Measurements from ENCODE around the gene ZNF142. TPM values are rescaled to one million over a fixed set of nuclear protein-coding genes. Genes with fewer than 3 reads are reported as not detected.

The ZNF142 gene
- polyA plus RNA-seq, 3 donors from 2014 or later, result 2.8 to 18.2 TPM; not detected in 1

- Mint-ChIP-seq H3K27me3 (ENCODE audit: low read depth in 3 of 3) (peaks cover 0 to 4% (median 0%) of the 10 kb centered on the region in 3 donors), H3K4me3 (peak overlapping the region; percentile 96 to 100 (median 97)), H3K4me1 (peaks cover 23 to 31% of the 10 kb centered on the region in 2 donors), H3K36me3 (peaks cover 4 to 18% (median 7%) of the 10 kb centered on the region in 3 donors), H3K9me3 (no peaks in the 10 kb centered on the region), H3K27ac (peak overlapping the region; percentile 96 to 97 (median 97))
- no peak for DNase-seq
Measured at GRCh38 chr2:218671097-218671653, 11.8 kb upstream of the ZNF142 start.

GRCh38 chr2:218664653-218665052 lies 5.2 kb upstream of the ZNF142 start:
- H3K4me3 Mint-ChIP-seq, result no peak overlapping the region
- no peaks in the 10 kb centered on the region for H3K9me3 Mint-ChIP-seq
- DNase-seq, result no peak
- H3K4me1 Mint-ChIP-seq, result peaks cover 8 to 17% of the 10 kb centered on the region in 2 donors
- H3K36me3 Mint-ChIP-seq, result peaks cover 16 to 39% (median 19%) of the 10 kb centered on the region in 3 donors
- peaks cover 0 to 1% (median 0%) of the 10 kb centered on the region in 3 donors for H3K27me3 Mint-ChIP-seq (ENCODE audit: low read depth in 3 of 3)
- no peak overlapping the region for H3K27ac Mint-ChIP-seq

GRCh38 chr2:218663901-218664300 lies 4.5 kb upstream of the ZNF142 start:
- H3K27ac Mint-ChIP-seq, result no peak overlapping the region
- peaks cover 15 to 18% of the 10 kb centered on the region in 2 donors for H3K4me1 Mint-ChIP-seq
- peaks cover 16 to 39% (median 19%) of the 10 kb centered on the region in 3 donors for H3K36me3 Mint-ChIP-seq
- DNase-seq, result no peak
- H3K27me3 Mint-ChIP-seq (ENCODE audit: low read depth in 3 of 3), result peaks cover 0 to 3% (median 0%) of the 10 kb centered on the region in 3 donors
- H3K4me3 Mint-ChIP-seq, result no peak overlapping the region
- no peaks in the 10 kb centered on the region for H3K9me3 Mint-ChIP-seq

GRCh38 chr2:218662827-218663226 lies 3.4 kb upstream of the ZNF142 start:
- H3K4me3 Mint-ChIP-seq, result no peak overlapping the region
- no peak overlapping the region for H3K27ac Mint-ChIP-seq
- DNase-seq, result no peak
- peaks cover 0 to 2% (median 1%) of the 10 kb centered on the region in 3 donors for H3K27me3 Mint-ChIP-seq (ENCODE audit: low read depth in 3 of 3)
- H3K9me3 Mint-ChIP-seq, result no peaks in the 10 kb centered on the region
- H3K4me1 Mint-ChIP-seq, result peaks cover 25 to 29% of the 10 kb centered on the region in 2 donors
- H3K36me3 Mint-ChIP-seq, result peaks cover 16 to 34% (median 19%) of the 10 kb centered on the region in 3 donors

GRCh38 chr2:218662377-218662776 lies 3.0 kb upstream of the ZNF142 start:
- Mint-ChIP-seq H3K27ac (peak overlapping the region in 1 of 6 donors; percentile 66), H3K36me3 (peaks cover 16 to 35% (median 22%) of the 10 kb centered on the region in 3 donors), H3K27me3 (ENCODE audit: low read depth in 3 of 3) (peaks cover 0 to 2% (median 1%) of the 10 kb centered on the region in 3 donors), H3K4me1 (peaks cover 28 to 34% of the 10 kb centered on the region in 2 donors), H3K4me3 (no peak overlapping the region), H3K9me3 (no peaks in the 10 kb centered on the region)
- DNase-seq, result no peak

- peaks cover 14 to 34% (median 16%) of the 10 kb centered on the region in 3 donors for H3K36me3 Mint-ChIP-seq
- H3K9me3 Mint-ChIP-seq, result no peaks in the 10 kb centered on the region
- peaks cover 28 to 35% of the 10 kb centered on the region in 2 donors for H3K4me1 Mint-ChIP-seq
- peaks cover 0 to 2% (median 1%) of the 10 kb centered on the region in 3 donors for H3K27me3 Mint-ChIP-seq (ENCODE audit: low read depth in 3 of 3)
- peak overlapping the region; percentile 93 to 100 (median 97) for H3K4me3 Mint-ChIP-seq
- H3K27ac Mint-ChIP-seq, result peak overlapping the region; percentile 88 to 94 (median 90)
- DNase-seq, result no peak
Measured at GRCh38 chr2:218659988-218660358, 550 bp upstream of the ZNF142 start.

GRCh38 chr2:218658671-218659257 lies 659 bp downstream of the ZNF142 start:
- peaks cover 0 to 2% (median 1%) of the 10 kb centered on the region in 3 donors for H3K27me3 Mint-ChIP-seq (ENCODE audit: low read depth in 3 of 3)
- peak overlapping the region; percentile 88 to 94 (median 90) for H3K27ac Mint-ChIP-seq
- peaks cover 28 to 35% of the 10 kb centered on the region in 2 donors for H3K4me1 Mint-ChIP-seq
- H3K9me3 Mint-ChIP-seq, result no peaks in the 10 kb centered on the region
- peak in 2 of 3 donors; percentile 17 to 22 for DNase-seq
- peak overlapping the region; percentile 93 to 100 (median 97) for H3K4me3 Mint-ChIP-seq
- peaks cover 8 to 26% (median 8%) of the 10 kb centered on the region in 3 donors for H3K36me3 Mint-ChIP-seq

GRCh38 chr2:218655751-218656150 lies 3.7 kb downstream of the ZNF142 start:
- Mint-ChIP-seq H3K36me3 (peaks cover 8 to 15% (median 12%) of the 10 kb centered on the region in 3 donors), H3K27ac (no peak overlapping the region)
- DNase-seq, result no peak

GRCh38 chr2:218648787-218649100 lies 10.7 kb downstream of the ZNF142 start:
- peaks cover 12 to 14% of the 10 kb centered on the region in 2 donors for H3K4me1 Mint-ChIP-seq
- no peaks in the 10 kb centered on the region for H3K9me3 Mint-ChIP-seq
- no peak for DNase-seq
- H3K27ac Mint-ChIP-seq, result peak overlapping the region in 3 of 6 donors; percentile 37 to 80 (median 46)
- H3K36me3 Mint-ChIP-seq, result peaks cover 5 to 37% (median 15%) of the 10 kb centered on the region in 3 donors
- no peak overlapping the region for H3K4me3 Mint-ChIP-seq
- H3K27me3 Mint-ChIP-seq (ENCODE audit: low read depth in 3 of 3), result no peaks in the 10 kb centered on the region

More at GRCh38 chr2:218655751-218656150, 3.7 kb downstream of the ZNF142 start:
- H3K9me3 Mint-ChIP-seq, result no peaks in the 10 kb centered on the region
- peaks cover 28 to 35% of the 10 kb centered on the region in 2 donors for H3K4me1 Mint-ChIP-seq
- H3K27me3 Mint-ChIP-seq (ENCODE audit: low read depth in 3 of 3), result peaks cover 0 to 2% (median 1%) of the 10 kb centered on the region in 3 donors
- no peak overlapping the region for H3K4me3 Mint-ChIP-seq

GRCh38 chr2:218648088-218648786 lies 11.2 kb downstream of the ZNF142 start:
- peak overlapping the region in 5 of 6 donors; percentile 6 to 80 (median 37) for H3K27ac Mint-ChIP-seq
- H3K9me3 Mint-ChIP-seq, result no peaks in the 10 kb centered on the region
- H3K27me3 Mint-ChIP-seq (ENCODE audit: low read depth in 3 of 3), result no peaks in the 10 kb centered on the region
- no peak overlapping the region for H3K4me3 Mint-ChIP-seq
- H3K36me3 Mint-ChIP-seq, result peaks cover 5 to 37% (median 15%) of the 10 kb centered on the region in 3 donors
- peaks cover 12 to 14% of the 10 kb centered on the region in 2 donors for H3K4me1 Mint-ChIP-seq
- peak; percentile 23 to 45 (median 33) for DNase-seq

- Mint-ChIP-seq H3K36me3 (peaks cover 5 to 34% (median 11%) of the 10 kb centered on the region in 3 donors), H3K27me3 (ENCODE audit: low read depth in 3 of 3) (peaks cover 0 to 2% (median 0%) of the 10 kb centered on the region in 3 donors), H3K27ac (no peak overlapping the region), H3K4me3 (no peak overlapping the region), H3K4me1 (peaks cover 12 to 14% of the 10 kb centered on the region in 2 donors), H3K9me3 (no peaks in the 10 kb centered on the region)
- no peak for DNase-seq
Measured at GRCh38 chr2:218645126-218645525, 14.3 kb downstream of the ZNF142 start.

GRCh38 chr2:218644721-218645120 lies 14.7 kb downstream of the ZNF142 start:
- H3K36me3 Mint-ChIP-seq, result peaks cover 5 to 30% (median 11%) of the 10 kb centered on the region in 3 donors
- H3K4me1 Mint-ChIP-seq, result peaks cover 12 to 14% of the 10 kb centered on the region in 2 donors
- H3K27ac Mint-ChIP-seq, result peak overlapping the region in 1 of 6 donors; percentile 29

GRCh38 chr2:218643751-218644310 lies 15.6 kb downstream of the ZNF142 start:
- Mint-ChIP-seq H3K4me1 (peaks cover 12 to 14% of the 10 kb centered on the region in 2 donors), H3K4me3 (no peak overlapping the region), H3K27me3 (ENCODE audit: low read depth in 3 of 3) (peaks cover 0 to 2% (median 0%) of the 10 kb centered on the region in 3 donors), H3K36me3 (peaks cover 5 to 32% (median 11%) of the 10 kb centered on the region in 3 donors), H3K27ac (no peak overlapping the region), H3K9me3 (no peaks in the 10 kb centered on the region)
- DNase-seq, result no peak

More at GRCh38 chr2:218644721-218645120, 14.7 kb downstream of the ZNF142 start:
- H3K27me3 Mint-ChIP-seq (ENCODE audit: low read depth in 3 of 3), result peaks cover 0 to 2% (median 0%) of the 10 kb centered on the region in 3 donors
- no peaks in the 10 kb centered on the region for H3K9me3 Mint-ChIP-seq
- no peak for DNase-seq
- H3K4me3 Mint-ChIP-seq, result no peak overlapping the region
